Measurements from ENCODE around the gene KCNAB2.

KCNAB2 gene

DNA sequence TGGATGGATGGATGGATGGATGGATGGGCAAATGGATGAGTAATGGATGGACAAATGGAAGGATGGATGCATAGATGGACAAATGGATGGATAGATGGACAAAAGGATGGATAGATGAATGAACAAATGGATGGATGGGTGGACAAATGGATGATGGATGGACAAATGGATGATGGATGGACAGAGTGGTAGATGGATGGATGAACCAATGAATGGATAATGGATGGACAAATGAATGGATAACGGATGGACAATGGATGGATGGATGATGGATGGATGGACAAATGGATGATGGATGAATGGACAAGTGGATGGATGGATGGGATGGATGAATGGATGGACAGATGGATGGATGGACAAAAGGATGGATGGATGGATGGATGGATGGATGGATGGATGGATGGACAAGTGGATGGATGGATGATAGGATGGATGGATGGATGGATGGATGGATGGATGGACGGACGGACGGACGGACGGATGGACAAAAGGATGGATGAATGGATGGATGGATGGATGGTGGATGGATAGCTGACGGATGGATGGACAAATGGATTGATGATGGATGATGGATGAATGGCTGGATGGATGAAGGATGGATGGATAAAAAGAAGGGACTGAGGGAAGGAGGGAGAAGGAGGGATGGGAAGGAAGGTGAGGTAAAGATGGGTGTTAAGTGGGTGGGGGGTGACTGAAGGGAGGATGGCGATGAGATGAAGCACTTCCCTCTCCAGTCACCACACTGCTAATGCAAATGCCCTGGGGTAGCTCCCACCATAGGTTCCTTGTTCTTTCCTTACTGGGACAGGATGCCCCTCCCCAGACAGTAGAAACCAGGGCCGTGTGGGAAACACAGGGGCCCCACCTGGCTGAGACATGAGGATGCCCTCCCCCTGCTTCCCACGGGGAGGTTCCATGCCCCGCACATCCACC lies 104.6 kb downstream of the KCNAB2 start:
- H3K4me3 ChIP-seq (ENCODE audit: low read depth, low read length): no peak overlapping the region
- POLR2A ChIA-PET: no interaction called here
- CTCF ChIA-PET: no interaction called here
- no peak for DNase-seq (ENCODE audit: low read depth, low spot score)
- TF ChIP-seq, protein P1, sequence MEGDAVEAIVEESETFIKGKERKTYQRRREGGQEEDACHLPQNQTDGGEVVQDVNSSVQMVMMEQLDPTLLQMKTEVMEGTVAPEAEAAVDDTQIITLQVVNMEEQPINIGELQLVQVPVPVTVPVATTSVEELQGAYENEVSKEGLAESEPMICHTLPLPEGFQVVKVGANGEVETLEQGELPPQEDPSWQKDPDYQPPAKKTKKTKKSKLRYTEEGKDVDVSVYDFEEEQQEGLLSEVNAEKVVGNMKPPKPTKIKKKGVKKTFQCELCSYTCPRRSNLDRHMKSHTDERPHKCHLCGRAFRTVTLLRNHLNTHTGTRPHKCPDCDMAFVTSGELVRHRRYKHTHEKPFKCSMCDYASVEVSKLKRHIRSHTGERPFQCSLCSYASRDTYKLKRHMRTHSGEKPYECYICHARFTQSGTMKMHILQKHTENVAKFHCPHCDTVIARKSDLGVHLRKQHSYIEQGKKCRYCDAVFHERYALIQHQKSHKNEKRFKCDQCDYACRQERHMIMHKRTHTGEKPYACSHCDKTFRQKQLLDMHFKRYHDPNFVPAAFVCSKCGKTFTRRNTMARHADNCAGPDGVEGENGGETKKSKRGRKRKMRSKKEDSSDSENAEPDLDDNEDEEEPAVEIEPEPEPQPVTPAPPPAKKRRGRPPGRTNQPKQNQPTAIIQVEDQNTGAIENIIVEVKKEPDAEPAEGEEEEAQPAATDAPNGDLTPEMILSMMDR (IDR thresholded peaks at IDR 0.05; ENCODE audit: insufficient read depth, low read length, missing control alignments): no peak

All from AG04449 (cell line).